Subcutaneous adipose tissue (tissue), 4 donors: Measurements from ENCODE around the gene TMEM267. TPM values are rescaled to one million over a fixed set of nuclear protein-coding genes. Genes with fewer than 3 reads are reported as not detected.

Experiments used
- CTCF ChIP-seq: fragments of 450-650 bp; IDR thresholded peaks from one replicate; pipeline ENCODE4 v1.5.1; 2016; ENCODE audit warnings: low read depth, mild to moderate bottlenecking, control low read depth, antibody characterized with exemption, moderate library complexity
- total RNA-seq, 4 donors: library from RNA; depleted of rRNA; stranded (reverse); fragments of >200 nt; gene quantifications; one replicate each; pipeline ENCODE4 v1.1.0, GENCODE V29; 2016

TMEM267 gene
- total RNA-seq, 4 donors from 2014 or later, result 3.4 to 18.9 (median 7.2) TPM

DNA sequence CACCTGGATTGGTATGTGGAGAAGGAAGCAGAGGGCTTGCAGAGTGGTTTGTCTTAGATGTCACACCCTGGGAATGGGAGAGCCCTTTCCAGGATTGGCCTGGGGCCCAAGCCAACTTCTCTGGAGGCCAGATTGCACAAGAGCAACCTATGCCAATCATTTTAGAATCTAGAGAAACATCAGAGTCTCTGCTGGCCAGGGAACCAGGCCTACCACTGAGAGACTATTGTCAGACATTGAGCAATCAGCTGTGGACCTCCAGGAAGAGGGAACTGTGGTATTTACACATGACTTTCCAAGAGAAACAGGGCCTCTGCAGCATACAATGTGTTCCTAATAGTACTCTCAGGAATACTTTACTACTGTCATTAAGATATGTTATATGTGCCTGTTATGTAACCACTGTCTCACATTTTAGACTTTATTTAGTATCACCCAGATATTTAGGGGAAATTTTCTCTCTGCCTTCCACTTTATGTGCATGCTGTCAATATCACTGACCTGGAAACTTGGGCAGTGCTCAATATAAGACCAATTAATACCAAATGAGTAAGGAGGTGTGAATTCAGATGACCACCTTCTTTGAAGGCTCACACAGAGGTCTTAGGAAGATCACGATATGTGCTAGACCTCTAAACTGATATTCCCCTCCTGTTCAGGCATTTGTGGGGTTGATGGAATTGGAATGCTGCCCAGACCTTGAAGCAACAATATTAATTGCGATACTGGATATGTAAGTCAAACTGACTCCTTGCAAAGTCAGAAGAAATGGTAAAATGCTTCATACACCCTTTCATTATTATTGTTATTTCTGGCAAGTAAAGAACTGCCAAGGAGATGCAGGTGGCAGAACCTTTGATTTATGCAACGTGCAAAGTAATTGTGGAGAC lies 50.9 kb downstream of the TMEM267 start:
- no peak for TF ChIP-seq CTCF

- no peak for TF ChIP-seq CTCF
Measured at GRCh38 chr5:43429706-43430105, 54.0 kb downstream of the TMEM267 start.

DNA sequence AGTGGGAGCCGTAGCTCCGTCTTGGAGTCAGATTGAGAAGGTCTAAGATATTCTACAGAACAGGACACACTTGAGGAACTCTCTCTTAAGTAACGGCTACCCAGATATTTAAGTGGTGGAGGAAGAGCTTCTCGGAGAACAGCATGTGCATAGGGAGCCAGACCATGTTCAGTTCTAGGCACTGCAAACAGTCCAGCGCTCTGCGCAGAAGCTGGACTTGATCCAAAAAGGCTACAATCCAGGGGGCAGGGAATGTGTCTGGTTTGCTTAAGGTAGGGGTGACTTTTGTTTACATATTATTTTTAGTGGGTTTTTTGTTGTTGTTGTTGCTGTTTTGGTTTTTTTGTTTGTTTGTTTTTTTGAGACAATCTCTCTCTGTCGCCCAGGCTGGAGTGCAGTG lies 54.6 kb downstream of the TMEM267 start:
- no peak for TF ChIP-seq CTCF

DNA sequence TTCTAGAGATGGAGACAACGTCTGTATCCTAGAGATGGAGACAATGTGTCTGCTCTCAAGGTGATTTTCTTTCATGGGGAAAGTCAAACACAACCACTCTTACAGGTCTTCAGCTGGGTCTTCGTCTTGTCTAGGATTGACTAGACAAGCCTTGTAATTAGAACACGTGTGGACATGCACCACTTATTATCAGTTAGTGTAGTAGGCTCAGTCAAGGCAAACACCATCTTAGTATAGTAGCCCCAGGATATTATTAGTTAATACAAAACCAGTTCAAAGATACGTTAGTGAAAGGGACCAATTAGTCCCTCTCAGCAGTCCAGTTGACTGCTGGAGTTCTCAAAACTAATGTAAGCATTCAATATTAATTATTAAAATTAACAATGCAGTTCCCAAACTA lies 56.4 kb downstream of the TMEM267 start:
- TF ChIP-seq CTCF, result no peak

DNA sequence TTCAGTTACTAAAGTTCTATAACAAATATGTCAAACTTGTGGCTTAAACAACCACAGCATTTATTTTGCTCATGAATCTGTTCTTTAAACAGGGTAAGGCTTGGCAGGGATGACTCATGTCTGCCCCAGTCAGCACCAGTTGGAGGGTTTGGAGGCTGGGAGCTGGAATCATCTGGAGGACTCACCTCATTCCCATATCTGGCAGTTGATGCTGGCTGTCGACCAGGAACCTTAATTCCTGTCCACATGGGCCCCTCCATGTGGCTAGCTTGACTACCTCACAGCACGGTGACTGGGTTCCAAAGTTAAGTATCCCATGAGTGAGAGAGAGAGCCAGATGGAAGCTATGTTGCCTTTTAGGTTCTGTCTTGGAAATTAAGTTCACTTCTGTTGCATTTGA lies 57.7 kb downstream of the TMEM267 start:
- no peak for TF ChIP-seq CTCF

DNA sequence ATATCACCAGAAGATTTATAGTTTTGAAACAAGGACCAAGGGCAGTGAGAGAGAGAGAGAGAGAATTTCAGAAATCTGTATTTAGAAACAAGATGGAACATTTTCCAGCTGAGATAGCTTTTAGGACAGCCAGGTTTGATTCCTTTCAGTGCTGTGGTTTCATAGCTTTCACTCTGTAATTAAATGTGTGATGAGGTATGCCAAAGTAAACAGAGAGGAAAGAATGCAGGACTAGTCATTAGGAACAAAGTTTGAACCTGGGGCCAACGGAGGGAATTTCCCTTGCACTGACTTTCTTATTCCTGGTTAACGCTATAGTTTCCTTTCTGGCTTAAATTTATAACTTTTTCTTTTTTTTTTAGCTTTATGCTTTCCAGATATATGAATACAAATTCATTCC lies 61.5 kb downstream of the TMEM267 start:
- TF ChIP-seq CTCF, result no peak

- TF ChIP-seq CTCF, result no peak
Measured at GRCh38 chr5:43421450-43422133, 62.1 kb downstream of the TMEM267 start.
